NCI-H2171 (cell line): Measurements from ENCODE around the gene HIVEP3.

ENCODE experiments used
- DNase-seq: peaks from one replicate; lab custom pipeline; 2025; lab: John Stamatoyannopoulos, UW

The HIVEP3 gene

GRCh38 chr1:41784531-41785274 lies 134.0 kb downstream of the HIVEP3 start:
- DNase-seq, result no peak

GRCh38 chr1:41783189-41783639 lies 135.5 kb downstream of the HIVEP3 start:
- DNase-seq, result no peak

DNA sequence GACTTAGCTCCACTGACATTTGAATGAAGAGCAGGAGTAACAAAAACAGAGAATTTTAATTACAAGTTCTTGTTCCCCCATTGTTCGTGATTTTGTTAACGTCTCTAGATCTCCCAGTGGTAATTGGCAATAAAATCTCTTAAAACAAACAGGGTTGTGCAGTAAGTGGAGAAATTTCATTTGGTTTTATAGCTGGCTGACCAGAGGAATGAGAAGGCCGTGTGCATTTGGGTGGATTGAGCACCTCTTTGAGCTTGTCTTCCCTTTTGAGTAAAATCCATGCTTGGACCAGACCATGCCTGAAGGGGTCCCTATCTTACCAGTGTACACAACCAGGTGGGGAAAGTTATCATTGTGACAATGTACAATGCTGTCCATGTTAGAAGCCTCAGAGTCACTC lies 137.8 kb downstream of the HIVEP3 start:
- no peak for DNase-seq

DNA sequence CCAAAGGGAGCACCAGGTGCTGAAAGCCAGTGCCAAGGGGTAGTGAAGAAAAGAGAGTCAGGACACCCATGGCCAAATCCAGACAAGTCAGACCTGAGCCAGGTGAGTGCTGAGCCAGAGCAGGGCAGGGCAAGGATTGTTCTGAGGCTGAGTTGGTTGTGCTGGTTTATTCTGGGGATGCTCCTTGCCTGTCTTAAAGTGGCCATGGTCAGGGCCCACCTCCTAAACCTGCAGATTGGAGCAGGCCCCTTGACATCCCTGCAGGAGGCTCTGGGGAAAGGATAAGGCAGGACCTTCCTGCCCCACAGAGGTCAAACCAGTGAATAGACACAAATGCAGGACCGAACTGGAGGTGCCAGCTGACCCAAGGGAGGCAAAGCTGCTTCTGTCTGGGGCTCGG lies 138.4 kb downstream of the HIVEP3 start:
- DNase-seq, result no peak

DNA sequence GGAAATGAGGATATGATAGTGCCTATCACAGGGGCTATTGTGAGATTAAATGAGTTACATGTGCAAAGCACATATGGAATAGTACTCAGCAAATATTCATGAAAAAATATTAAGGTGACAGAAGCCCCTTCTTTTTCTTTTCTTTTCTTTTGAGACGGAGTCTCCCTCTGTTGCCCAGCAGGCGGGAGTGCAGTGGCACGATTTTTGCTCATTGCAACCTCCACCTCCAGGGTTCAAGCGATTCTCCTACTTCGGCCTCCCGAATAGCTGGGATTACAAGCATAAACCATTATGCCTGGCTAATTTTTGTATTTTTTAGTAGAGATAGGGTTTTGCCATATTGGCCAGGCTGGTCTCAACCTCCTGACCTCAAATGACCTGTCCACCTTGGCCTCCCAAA lies 139.4 kb downstream of the HIVEP3 start:
- no peak for DNase-seq

DNA sequence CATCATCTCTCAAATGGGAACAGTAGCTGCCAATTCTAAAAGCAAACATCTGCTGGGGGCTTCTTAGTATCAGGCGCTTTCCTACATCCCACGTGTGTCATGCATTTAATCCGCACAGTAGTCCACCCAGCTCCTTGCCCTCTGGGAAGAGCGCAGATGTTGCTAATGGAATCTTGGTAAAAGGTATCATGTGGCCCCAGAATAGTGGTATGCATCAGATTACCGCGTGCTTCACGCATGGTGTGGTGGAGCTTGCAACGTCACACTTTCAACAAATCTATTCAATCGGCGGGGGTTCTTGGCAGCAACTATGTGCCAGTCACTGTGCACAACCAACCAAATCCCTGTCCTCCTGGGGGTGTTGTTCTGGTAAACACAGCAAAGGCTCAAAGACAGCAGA lies 141.0 kb downstream of the HIVEP3 start:
- no peak for DNase-seq

- no peak for DNase-seq
Observed at GRCh38 chr1:41776891-41777441, 141.8 kb downstream of the HIVEP3 start.

DNA sequence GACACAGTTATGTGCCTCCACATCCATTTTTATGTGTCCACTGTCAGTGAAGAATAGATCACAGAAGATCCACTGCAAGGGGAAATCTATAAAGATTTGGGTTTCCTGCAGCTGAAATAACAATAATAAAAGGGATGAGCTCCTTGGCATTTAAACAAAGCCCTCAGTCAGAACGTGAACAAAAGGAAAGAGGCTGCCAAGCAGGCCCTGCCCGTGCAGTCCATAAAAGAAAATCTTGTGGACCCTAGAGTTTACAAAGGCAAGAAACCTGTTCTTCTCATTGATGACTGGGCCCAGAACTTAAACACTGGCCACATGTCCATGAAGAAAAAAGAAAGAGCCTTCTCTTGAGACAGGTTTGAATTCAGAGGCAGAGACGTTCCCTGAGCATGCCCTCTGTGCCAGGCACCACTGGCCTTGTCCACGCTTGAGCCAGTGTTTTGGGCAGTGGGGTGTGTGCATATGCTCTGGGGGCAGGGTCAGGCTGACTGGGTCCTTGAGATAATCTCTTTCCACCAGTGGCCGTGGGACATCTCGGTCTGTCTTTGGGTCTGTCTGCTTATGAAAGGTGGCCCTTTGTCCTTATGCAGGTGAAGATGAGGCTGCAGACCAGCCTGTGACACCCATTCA lies 142.7 kb downstream of the HIVEP3 start:
- no peak for DNase-seq

DNA sequence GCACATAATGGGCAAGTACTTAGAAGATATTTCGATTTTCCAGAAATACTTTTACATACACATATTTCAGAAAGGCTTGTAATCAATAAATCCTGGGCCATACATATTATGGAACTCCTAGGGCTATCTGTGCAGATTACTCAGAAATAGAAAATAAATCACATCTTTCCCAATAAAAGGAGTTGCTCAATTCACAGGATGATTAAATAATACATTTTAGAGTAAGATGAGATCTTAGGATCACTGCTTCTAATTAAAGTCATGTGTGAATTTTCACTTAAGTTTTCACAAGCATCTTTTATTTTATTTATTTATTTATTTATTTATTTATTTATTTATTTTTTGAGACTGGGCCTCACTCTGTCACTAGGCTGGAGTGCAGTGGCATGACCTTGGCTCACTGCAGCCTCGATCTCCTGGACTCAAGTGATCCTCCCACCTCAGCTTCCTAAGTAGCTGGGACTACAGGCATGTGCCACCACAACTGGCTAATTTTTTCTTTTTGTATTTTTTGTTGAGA lies 144.2 kb downstream of the HIVEP3 start:
- DNase-seq, result no peak

DNA sequence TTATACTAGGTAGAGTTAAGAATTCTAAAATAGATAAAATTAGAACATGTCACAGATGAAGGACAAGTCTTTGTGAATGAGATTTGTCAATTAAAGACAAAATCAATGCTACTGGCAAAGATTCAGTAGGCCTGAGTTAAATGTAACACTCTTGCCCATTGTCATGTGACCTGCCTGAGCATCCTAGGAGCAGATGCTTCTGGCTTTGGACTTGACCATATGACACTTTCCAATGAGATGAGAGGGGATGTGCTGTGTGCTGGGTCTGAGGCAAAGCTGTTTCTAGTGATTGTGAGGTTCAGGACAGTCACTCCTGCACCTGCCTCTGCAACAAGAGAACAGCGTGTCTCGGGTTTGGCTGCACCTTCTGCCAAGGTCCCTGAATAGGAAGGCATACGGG lies 144.9 kb downstream of the HIVEP3 start:
- no peak for DNase-seq

DNA sequence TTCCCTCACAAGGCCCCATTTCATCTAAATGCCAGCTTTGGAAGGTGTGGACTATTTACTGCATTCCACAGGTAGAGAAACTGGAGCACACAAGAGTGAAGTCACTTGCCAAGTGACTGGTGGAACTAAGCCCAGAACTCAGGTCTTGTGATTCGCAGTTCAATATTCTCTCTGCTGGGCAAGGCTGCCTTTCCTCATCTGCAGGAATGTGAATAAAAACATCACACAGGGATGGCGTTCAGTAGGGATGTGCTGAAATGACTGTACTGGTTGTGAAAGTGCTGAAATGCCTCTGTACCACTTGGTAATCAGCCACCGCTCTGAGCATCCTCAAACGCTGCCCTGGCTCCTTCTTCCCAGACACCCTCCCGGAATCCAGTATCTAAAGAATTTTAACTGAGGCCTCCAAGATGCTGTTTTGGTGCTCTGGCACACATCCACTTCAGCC lies 145.6 kb downstream of the HIVEP3 start:
- DNase-seq, result no peak

GRCh38 chr1:41769068-41769467 lies 149.7 kb downstream of the HIVEP3 start:
- DNase-seq, result no peak

GRCh38 chr1:41768583-41768982 lies 150.1 kb downstream of the HIVEP3 start:
- DNase-seq, result no peak

DNA sequence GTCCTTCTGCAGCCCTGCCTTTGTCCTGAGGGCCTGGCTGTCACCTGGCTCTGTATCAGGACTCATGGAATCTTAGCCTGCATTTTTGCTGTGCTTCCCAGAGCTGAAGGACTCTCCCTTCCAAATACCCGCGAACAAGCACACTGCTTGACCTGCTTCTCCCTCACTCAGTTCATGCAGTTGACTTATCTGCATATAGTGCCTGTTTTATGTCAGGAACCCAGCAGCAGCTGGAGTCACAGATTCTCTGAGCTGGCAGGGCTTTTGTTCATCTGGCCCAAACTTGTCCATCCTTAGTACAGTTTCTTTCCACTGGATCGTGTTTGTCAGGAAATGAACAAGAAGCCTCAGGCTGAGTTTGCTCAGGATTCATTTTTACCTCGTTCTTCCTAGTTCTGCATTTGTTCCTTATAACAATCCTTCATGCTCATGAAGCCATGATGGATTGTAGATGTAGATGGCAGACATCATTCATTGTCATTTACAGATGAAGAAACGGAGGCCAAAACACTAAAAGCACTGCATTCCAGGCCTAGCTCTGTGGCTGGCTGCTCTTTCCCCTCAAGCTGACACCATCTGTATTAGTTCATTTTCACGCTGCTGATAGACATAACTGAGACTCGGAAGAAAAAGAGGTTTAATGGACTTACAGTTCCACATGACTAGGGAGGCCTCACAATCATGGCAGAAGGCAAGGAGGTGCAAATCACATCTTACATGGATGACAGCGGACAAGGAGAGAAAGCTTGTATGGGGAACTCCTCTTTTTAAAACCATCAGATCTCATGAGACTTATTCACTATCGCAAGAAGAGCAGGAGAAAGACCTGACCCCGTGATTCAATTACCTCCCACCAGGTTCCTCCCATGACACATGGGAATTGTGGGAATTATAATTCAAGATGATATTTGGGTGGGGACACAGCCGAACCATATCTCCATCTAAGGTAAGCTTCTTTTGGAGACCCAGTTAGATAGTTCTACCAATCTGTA lies 150.9 kb downstream of the HIVEP3 start:
- DNase-seq, result no peak

GRCh38 chr1:41766546-41766945 lies 152.2 kb downstream of the HIVEP3 start:
- DNase-seq, result no peak

DNA sequence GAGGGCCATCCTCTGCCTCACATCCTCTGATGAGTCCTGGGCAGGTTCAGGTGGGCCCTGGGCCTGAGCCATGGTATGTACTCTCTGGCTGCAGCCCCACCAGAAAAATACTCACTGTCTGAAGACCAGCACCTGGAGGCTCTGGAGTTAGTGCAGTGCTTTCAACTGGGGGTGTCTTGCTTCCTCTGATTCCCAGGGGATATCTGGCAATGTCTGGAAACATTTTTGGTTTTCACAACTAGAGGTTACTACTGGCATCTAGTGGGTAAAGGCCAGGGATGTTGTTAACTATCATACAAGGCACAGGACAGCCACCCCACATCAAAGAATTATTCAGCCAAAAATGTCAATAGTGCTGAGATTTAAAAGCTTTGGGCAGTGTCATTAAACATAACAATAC lies 152.7 kb downstream of the HIVEP3 start:
- DNase-seq, result no peak

DNA sequence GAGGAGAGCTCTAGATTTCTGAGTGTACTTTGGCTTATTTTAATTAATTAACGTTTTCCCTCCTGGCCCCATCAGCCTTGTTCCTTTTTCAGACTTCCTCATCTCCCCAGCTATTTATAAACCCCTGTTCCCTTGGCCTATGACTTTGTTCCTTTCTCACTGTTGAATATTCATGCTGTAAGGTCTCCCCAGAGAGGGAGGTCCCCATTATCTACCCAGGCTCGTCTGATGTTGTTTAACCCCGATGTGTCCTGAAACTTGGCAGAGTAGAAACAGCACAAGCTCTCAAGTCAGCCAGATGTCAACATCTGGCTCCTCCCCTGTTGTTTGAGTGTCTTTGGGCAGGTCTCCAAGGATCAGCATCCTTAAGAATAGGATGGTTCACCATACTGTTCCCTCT lies 153.6 kb downstream of the HIVEP3 start:
- DNase-seq, result no peak

- DNase-seq, result no peak
Observed at GRCh38 chr1:41764656-41765055, 154.1 kb downstream of the HIVEP3 start.

GRCh38 chr1:41762777-41763176 lies 155.9 kb downstream of the HIVEP3 start:
- DNase-seq, result no peak

DNA sequence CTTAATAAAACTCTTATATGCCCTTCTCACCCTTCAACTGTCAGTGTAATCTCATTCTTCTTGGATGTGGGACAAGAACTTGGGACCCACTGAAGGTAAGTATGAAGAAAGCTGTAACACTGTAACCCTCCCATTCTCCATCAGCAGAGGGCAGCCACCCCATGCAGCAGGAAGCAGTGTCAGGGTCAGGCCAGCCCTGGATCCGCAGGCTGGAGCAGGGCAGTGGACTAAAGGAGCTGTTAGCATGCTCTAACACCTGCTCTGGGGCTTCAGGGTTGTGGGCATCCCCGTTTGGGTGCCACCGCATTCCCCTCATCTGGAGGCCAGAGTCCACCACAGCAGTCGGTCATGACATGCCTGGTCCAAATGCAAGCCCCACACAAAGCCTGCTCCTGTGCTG lies 156.5 kb downstream of the HIVEP3 start:
- no peak for DNase-seq

DNA sequence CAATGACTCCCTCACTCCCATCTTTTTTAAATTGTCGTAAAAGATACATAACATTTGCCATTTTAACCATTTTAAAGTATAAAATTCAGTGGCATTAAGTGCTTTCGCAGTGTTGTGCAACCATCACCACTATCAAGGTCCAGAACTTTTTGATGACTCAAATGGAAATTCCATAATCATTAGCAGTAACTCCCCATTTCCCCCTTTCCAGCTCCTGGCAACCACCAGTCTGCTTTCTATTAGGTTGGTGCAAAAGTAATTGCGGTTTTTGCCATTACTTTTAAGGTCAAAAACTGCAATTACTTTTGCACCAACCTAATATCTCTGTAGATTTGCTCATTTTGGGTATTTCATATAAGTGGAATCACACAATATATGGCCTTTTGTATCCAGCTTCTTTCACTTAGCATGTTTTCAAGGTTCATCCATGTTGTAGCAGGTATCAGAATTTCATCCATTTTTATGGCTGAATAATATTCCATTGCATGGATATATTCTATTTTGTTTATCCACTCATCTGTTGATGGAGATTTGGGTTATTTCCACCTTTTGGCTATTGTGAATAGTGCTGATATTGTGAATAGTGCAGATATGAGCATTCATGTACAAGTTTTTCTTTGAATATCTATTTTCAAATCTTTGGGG lies 159.7 kb downstream of the HIVEP3 start:
- no peak for DNase-seq
